ENCODE results near the gene AHI1. TPM values are rescaled to one million over a fixed set of nuclear protein-coding genes. Genes with fewer than 3 reads are reported as not detected.

Gene AHI1
- total RNA-seq, 1 experiment from 2014 or later = 22.8 TPM

DNA sequence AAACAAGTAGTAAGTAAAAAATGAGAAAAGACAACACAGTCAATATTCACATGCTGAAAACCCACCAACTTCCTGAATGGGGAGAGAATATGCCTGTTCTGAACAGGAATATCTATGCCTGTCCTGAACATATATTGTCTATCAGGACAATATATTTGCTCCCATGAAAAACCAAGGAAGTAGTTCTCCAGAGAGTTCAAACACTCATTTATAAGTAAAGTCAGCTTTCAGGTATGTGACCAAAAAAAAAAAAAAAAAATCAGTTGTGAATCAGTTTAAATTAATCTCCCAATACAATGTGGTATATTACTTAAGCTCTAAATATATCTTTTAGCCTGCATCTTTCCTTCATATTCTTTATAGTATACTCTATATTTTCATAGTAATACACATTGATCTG lies 197.0 kb downstream of the AHI1 start:
- Histone ChIP-seq H3K4me1 (ENCODE audit: insufficient read depth, low read length, poor library complexity, severe bottlenecking) (no peaks in the 10 kb centered on the region), H3K36me3 (ENCODE audit: insufficient read depth, low read length, poor library complexity, severe bottlenecking) (no peaks in the 10 kb centered on the region), H3K4me3 (ENCODE audit: low read depth, low read length, poor library complexity, severe bottlenecking) (no peak overlapping the region), H3K27me3 (replicated peaks; ENCODE audit: insufficient read depth, low read depth, low read length, poor library complexity) (no peaks in the 10 kb centered on the region), H3K9me3 (ENCODE audit: low read depth, low read length, poor library complexity, severe bottlenecking) (no peaks in the 10 kb centered on the region), H3K27ac (ENCODE audit: low read depth, low read length, poor library complexity, severe bottlenecking) (no peak overlapping the region)
- intact Hi-C loops (cut with micrococcal nuclease; ENCODE audit: unreplicated experiment) = no loop called here
- no peak for DNase-seq (ENCODE audit: low spot score)
- BruUV-seq (replicated peaks) = no TSS peak
- ChIA-PET POLR2A (ENCODE audit: low non-redundant PET) (no interaction called here), CTCF (no interaction called here)
- TF ChIP-seq, protein P1, sequence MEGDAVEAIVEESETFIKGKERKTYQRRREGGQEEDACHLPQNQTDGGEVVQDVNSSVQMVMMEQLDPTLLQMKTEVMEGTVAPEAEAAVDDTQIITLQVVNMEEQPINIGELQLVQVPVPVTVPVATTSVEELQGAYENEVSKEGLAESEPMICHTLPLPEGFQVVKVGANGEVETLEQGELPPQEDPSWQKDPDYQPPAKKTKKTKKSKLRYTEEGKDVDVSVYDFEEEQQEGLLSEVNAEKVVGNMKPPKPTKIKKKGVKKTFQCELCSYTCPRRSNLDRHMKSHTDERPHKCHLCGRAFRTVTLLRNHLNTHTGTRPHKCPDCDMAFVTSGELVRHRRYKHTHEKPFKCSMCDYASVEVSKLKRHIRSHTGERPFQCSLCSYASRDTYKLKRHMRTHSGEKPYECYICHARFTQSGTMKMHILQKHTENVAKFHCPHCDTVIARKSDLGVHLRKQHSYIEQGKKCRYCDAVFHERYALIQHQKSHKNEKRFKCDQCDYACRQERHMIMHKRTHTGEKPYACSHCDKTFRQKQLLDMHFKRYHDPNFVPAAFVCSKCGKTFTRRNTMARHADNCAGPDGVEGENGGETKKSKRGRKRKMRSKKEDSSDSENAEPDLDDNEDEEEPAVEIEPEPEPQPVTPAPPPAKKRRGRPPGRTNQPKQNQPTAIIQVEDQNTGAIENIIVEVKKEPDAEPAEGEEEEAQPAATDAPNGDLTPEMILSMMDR (conservative IDR thresholded peaks at IDR 0.05; ENCODE audit: low read depth, low read length) = no peak
- no peak for TF ChIP-seq EZH2 (IDR thresholded peaks at IDR 0.05; ENCODE audit: borderline replicate concordance, low read depth, low read length, poor library complexity, severe bottlenecking)

- Histone ChIP-seq H3K36me3 (ENCODE audit: insufficient read depth, low read length, poor library complexity, severe bottlenecking) (no peaks in the 10 kb centered on the region), H3K4me1 (ENCODE audit: insufficient read depth, low read length, poor library complexity, severe bottlenecking) (no peaks in the 10 kb centered on the region), H3K9me3 (ENCODE audit: low read depth, low read length, poor library complexity, severe bottlenecking) (no peaks in the 10 kb centered on the region), H3K27me3 (replicated peaks; ENCODE audit: insufficient read depth, low read depth, low read length, poor library complexity) (no peaks in the 10 kb centered on the region), H3K27ac (ENCODE audit: low read depth, low read length, poor library complexity, severe bottlenecking) (no peak overlapping the region), H3K4me3 (ENCODE audit: low read depth, low read length, poor library complexity, severe bottlenecking) (no peak overlapping the region)
- BruUV-seq (replicated peaks) = no TSS peak
- DNase-seq (ENCODE audit: low spot score) = peak; percentile 24
- ChIA-PET POLR2A (ENCODE audit: low non-redundant PET) (no interaction called here), CTCF (no interaction called here)
- TF ChIP-seq EZH2 (IDR thresholded peaks at IDR 0.05; ENCODE audit: borderline replicate concordance, low read depth, low read length, poor library complexity, severe bottlenecking) = no peak
- TF ChIP-seq, protein P1 (conservative IDR thresholded peaks at IDR 0.05; ENCODE audit: low read depth, low read length) = no peak
- intact Hi-C loops (cut with micrococcal nuclease; ENCODE audit: unreplicated experiment) = no loop called here
Observed at GRCh38 chr6:135299256-135299655, 198.3 kb downstream of the AHI1 start.

DNA sequence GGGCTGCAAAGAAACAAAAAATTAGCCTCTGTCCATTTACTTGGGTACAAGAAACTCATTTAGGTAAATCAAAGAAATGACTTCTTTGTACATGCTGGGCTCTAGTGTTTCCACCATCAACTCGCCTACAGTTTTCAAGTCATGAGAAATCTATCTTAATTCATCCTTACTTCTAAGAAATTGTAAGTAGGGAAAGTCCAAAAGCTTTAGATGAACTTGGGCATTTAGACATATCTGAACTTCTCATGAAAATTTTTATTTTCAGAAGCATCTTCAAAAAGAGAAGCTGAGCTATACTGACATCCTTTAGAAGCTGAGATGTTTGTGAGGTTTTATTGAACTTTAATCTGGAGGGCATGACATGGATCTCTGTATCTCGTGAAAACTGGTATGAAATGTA lies 199.1 kb downstream of the AHI1 start:
- intact Hi-C loops (cut with micrococcal nuclease; ENCODE audit: unreplicated experiment) = no loop called here
- TF ChIP-seq, protein P1 (conservative IDR thresholded peaks at IDR 0.05; ENCODE audit: low read depth, low read length) = no peak
- TF ChIP-seq EZH2 (IDR thresholded peaks at IDR 0.05; ENCODE audit: borderline replicate concordance, low read depth, low read length, poor library complexity, severe bottlenecking) = no peak
- CTCF ChIA-PET = no interaction called here
- no peak for DNase-seq (ENCODE audit: low spot score)
- Histone ChIP-seq H3K36me3 (ENCODE audit: insufficient read depth, low read length, poor library complexity, severe bottlenecking) (no peaks in the 10 kb centered on the region), H3K27me3 (replicated peaks; ENCODE audit: insufficient read depth, low read depth, low read length, poor library complexity) (no peaks in the 10 kb centered on the region), H3K9me3 (ENCODE audit: low read depth, low read length, poor library complexity, severe bottlenecking) (no peaks in the 10 kb centered on the region), H3K27ac (ENCODE audit: low read depth, low read length, poor library complexity, severe bottlenecking) (no peak overlapping the region), H3K4me3 (ENCODE audit: low read depth, low read length, poor library complexity, severe bottlenecking) (no peak overlapping the region), H3K4me1 (ENCODE audit: insufficient read depth, low read length, poor library complexity, severe bottlenecking) (no peaks in the 10 kb centered on the region)
- POLR2A ChIA-PET (ENCODE audit: low non-redundant PET) = no interaction called here
- BruUV-seq (replicated peaks) = no TSS peak
